H1 (cell line): ENCODE results near the gene EHD2. TPM values are rescaled to one million over a fixed set of nuclear protein-coding genes. Genes with fewer than 3 reads are reported as not detected.

Experiments
- BACH1 ChIP-seq: IDR thresholded peaks from 2 replicates; pipeline ENCODE4 v1.6.1; 2012; ENCODE audit warnings: low read length, improper control_type of control experiment
- KDM5A ChIP-seq: fragments of 200-600 bp; IDR thresholded peaks from 2 replicates; pipeline ENCODE4 v1.7.1; 2012; ENCODE audit warnings: mild to moderate bottlenecking, low read length, inconsistent platforms, mixed read lengths
- RBBP5 ChIP-seq: IDR thresholded peaks from 2 replicates; pipeline ENCODE4 v1.7.1; 2012; ENCODE audit warnings: low read depth, mild to moderate bottlenecking, inconsistent platforms, low read length, moderate library complexity, borderline replicate concordance
- polyA plus RNA-seq, 7 experiments: library from polyadenylated mRNA; depleted of rRNA in 3 of 7; stranded (reverse) in 5 of 7; unstranded in 2 of 7; fragments of >200 nt in 5 of 7; fragments of 200-250 nt in 2 of 7; gene quantifications; 1 replicate in 5 of 7; 2 replicates in 1 of 7; 4 replicates in 1 of 7; pipeline versions ENCODE4 v1.2.1 to v1.2.3, GENCODE V29; 2011 to 2013; ENCODE audit warnings: missing spikeins in 2 of 7, mixed read lengths in 2 of 7
- total RNA-seq: library from RNA; stranded (reverse); fragmentation: NEBNext Ultra II Directional; extraction: Animal tissue kit (Norgen Biotek cat#: 25700); gene quantifications from 2 replicates; pipeline ENCODE4 v1.2.1, GENCODE V29; 2021

The EHD2 gene
- total and polyA plus RNA-seq, 2 of the 8 experiments (the other 6 are each of a cell fraction or from before 2014, with no cell fraction given), result 4.5 to 14.3 TPM

- no peak for TF ChIP-seq BACH1
- no peak for TF ChIP-seq KDM5A
- TF ChIP-seq RBBP5, result no peak
These were observed 37.4 kb upstream of the EHD2 start (continued) for GRCh38 chr19:47675859-47676258.
